GM19324 (cell line): Measurements from ENCODE around the gene AXIN1.

ENCODE experiments used
- ATAC-seq: cut with Tn5 transposase; IDR thresholded peaks from one replicate; pipeline ENCODE4 v1.9.1; 2021; ENCODE audit warnings: mild to moderate bottlenecking, moderate library complexity; ENCODE audit not compliant: unreplicated experiment, low FRiP score

AXIN1 gene

DNA sequence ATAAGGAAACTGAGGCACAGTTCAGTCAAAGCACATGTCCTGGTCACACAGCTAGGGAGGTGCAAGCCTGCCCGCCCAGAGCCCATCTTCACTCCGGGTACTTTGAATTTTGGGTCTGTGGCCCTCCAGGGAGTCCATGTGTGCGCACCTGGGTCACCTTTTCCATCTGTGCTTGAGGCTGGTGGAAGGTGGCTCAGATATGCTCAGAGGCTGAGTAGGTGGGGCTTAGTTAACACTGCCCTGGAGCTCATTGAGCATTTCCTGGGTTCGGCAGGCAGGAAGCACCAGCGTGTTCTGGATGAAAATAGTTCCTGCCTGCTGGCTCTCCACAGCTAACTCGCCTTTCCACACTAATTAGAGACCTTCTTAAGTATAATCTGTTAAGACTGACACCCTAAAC lies 98.7 kb downstream of the AXIN1 start:
- ATAC-seq, result no peak

DNA sequence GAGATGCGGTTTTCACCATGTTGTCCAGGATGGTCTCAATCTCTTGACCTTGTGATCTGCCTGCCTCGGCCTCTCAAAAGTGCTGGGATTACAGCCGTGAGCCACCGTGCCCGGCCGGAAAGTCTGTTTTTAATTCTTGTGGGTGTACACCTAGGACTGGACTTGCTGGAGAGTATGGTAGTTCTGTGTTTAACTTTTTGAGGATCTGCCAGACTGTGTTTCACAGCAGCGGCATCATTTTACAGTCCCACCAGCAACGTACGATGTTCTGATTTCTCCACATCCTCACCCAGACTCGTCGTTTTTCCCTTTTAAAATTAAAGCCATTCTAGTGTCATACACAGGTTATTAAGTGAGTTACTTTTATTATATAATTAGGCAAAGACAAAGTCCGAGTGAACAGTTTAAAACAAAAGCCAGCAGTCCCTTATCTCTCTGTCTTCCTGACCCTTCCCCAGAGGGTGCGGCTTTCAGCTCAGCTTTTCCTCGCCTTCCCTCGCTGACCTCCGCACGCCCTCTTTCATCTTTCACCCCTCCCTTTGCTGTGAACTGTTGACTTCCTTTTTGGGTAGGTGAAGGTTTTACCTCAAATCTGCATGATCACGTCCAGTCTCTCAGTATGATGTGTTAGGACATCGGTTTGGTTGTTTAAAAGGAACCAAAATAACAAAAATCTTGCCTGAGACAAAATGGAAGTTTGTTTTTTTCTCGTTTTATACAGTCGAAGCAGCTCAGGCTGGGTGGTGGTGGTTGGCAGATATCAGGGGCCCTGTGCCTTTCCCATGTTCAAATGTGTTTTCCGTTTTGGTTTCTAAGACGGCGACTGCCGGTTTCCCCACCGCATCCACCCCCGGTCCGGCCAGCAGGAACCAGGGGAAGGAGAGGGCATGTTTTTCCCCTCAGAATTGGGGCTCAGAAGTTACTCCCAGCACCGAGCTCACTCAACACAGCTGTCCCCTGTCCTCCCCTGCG lies 99.9 kb downstream of the AXIN1 start:
- no peak for ATAC-seq

- ATAC-seq, result no peak
These were observed 103.1 kb downstream of the AXIN1 start for GRCh38 chr16:249431-249830.

GRCh38 chr16:247027-247426 lies 105.5 kb downstream of the AXIN1 start:
- no peak for ATAC-seq

DNA sequence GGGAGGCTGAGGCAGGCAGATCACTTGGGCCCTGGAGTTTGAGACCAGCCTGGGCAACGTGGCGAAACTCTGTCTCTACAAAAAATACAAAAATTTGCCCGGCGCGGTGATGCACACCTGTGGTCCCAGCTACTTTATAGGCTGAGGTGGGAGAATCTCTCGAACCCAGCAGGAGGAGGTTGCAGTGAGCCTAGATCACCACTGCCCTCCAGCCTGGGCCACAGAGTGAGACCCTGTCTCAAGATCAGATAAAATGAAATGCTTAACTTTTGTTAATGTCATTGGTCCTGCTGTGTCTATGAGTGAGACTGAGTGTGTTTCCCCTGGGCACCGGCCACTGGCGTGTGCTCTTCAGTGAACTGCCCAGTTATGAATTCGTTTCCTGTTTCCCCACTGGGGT lies 107.4 kb downstream of the AXIN1 start:
- no peak for ATAC-seq

DNA sequence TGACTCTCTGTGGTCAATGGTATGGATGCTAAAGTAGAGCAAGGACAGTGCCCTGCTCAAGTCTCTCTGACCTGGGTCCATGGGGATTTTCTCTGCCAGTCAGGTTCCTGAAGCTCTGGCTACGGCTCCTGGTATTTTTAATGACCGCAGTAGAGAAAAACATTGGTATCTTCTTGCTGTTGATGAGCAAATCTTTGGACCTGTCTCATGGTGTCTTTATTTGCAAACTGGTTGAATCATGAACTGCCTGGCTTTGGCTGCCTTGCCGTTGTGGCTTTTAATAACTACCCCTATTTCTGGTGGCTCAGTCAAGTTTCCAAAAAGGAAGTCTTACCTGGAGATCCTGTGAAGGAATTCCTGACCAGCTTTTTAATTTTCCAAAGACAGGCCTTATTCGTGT lies 109.2 kb downstream of the AXIN1 start:
- ATAC-seq, result no peak

DNA sequence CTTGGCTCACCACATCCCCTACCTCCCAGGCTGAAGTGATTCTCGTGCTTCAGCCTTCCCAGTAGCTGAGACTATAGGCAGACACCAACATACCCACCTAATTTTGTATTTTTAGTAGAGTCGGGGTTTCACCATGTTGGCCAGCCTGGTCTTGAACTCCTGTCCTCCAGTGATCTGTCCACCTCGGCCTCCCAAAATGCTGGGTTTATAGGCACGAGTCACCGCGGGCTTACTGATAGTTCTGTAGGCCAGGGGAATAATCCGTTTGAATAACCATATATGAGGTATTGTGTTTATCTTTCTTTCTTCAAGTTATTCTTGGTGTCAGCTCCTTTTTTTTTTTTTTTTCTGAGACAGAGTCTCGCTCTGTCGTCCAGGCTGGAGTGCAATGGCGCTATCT lies 110.2 kb downstream of the AXIN1 start:
- no peak for ATAC-seq

DNA sequence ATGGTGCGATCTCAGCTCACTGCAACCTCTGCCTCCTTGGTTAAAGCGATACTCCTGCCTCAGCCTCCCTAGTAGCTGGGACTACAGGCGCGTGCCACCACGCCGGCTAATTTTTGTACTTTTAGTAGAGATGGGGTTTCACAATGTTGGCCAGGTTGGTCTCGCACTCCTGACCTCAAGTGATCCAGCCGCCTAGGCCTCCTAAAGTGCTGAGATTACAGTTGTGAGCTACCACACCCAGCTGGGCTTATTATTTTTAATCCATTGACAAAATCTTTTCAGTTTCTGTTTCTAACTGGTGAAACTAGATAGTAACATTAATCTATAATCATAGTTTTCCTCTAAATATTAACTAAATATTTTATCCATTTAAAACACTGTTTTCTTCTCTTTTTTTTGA lies 112.0 kb downstream of the AXIN1 start:
- no peak for ATAC-seq

GRCh38 chr16:239948-240277 lies 112.6 kb downstream of the AXIN1 start:
- ATAC-seq, result no peak
